ENCODE measurements around the gene IL1RAPL1. TPM values are rescaled to one million over a fixed set of nuclear protein-coding genes. Genes with fewer than 3 reads are reported as not detected.

Gene IL1RAPL1
- total RNA-seq, 5 donors from 2014 or later (not counting 1 experiment from before 2014, with no cell fraction given) = not detected

DNA sequence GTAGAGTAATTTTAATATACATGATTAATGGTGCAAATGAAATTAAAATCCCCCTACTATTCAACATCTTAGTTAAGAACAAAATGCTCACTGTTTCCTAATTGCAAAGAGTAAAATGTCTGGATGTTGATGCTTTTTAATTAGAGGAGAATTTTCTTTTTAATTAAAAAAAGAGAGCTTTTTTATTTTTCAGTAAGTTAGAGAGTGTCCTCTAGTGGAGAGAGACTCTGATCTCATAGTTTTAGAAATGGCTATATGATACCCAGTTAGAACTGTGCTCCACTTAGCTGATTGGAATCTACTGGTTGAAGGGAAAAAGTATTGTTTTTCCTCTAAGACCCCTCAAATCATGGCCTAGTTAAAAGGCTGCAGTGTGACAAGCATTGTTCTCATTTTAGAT lies 1316.1 kb downstream of the IL1RAPL1 start:
- POLR2A ChIA-PET = no interaction called here
- CTCF ChIA-PET = no interaction called here

GRCh38 chrX:29911673-29912072 lies 1324.4 kb downstream of the IL1RAPL1 start:
- H3K36me3 ChIP-seq (ENCODE audit: control insufficient read depth in 2 of 2, extremely low read depth in 1 of 2, insufficient read depth in 1 of 2, low read length in 1 of 2) = no peaks in the 10 kb centered on the region
- no peaks in the 10 kb centered on the region for H3K4me1 ChIP-seq (ENCODE audit: control insufficient read depth in 1 of 2, extremely low read depth in 1 of 2, insufficient read depth in 2 of 2, low read length in 2 of 2)
- Mint-ChIP-seq H3K27ac (no peak overlapping the region), H3K27me3 (no peaks in the 10 kb centered on the region), H3K36me3 (no peaks in the 10 kb centered on the region), H3K9me3 (peaks cover 0 to 4% (median 0%) of the 10 kb centered on the region in 3 donors), H3K4me3 (no peak overlapping the region), H3K4me1 (no peaks in the 10 kb centered on the region)
- ChIA-PET CTCF (no interaction called here), POLR2A (no interaction called here)
- H3K27ac ChIP-seq (ENCODE audit: low read length) = no peak overlapping the region
- no peak overlapping the region for H3K4me3 ChIP-seq (ENCODE audit: control insufficient read depth in 1 of 2, extremely low read depth in 1 of 2, low read length in 1 of 2)
- no peaks in the 10 kb centered on the region for H3K9me3 ChIP-seq
- no CpG with 5 or more reads among the region's 4 CpGs for WGBS (ENCODE audit: insufficient coverage)
- no peaks in the 10 kb centered on the region for H3K27me3 ChIP-seq (replicated peaks in 1 of 2; ENCODE audit: control insufficient read depth in 2 of 2, extremely low read depth in 1 of 2, insufficient read depth in 2 of 2, low read length in 1 of 2)
- ATAC-seq (replicated peaks in 1 of 4) = no peak
- DNase-seq = no peak

More for the DNA sequence above, 1316.1 kb downstream of the IL1RAPL1 start:
- no peaks in the 10 kb centered on the region for H3K4me1 Mint-ChIP-seq
- H3K27ac Mint-ChIP-seq = no peak overlapping the region
- no peak overlapping the region for H3K4me3 Mint-ChIP-seq
- H3K27ac ChIP-seq (ENCODE audit: low read length) = no peak overlapping the region
- peaks cover 0 to 8% of the 10 kb centered on the region in 2 donors for H3K27me3 Mint-ChIP-seq
- peaks cover 0 to 4% (median 2%) of the 10 kb centered on the region in 3 donors for H3K9me3 Mint-ChIP-seq
- no peak overlapping the region for H3K4me3 ChIP-seq (ENCODE audit: control insufficient read depth in 1 of 2, extremely low read depth in 1 of 2, low read length in 1 of 2)
- no peaks in the 10 kb centered on the region for H3K9me3 ChIP-seq
- DNase-seq (no peak), ATAC-seq (replicated peaks in 1 of 4) (no peak)
- H3K36me3 Mint-ChIP-seq = no peaks in the 10 kb centered on the region
- H3K27me3 ChIP-seq (replicated peaks in 1 of 2; ENCODE audit: control insufficient read depth in 2 of 2, extremely low read depth in 1 of 2, insufficient read depth in 2 of 2, low read length in 1 of 2) = no peaks in the 10 kb centered on the region
- no peaks in the 10 kb centered on the region for H3K36me3 ChIP-seq (ENCODE audit: control insufficient read depth in 2 of 2, extremely low read depth in 1 of 2, insufficient read depth in 1 of 2, low read length in 1 of 2)
- no peaks in the 10 kb centered on the region for H3K4me1 ChIP-seq (ENCODE audit: control insufficient read depth in 1 of 2, extremely low read depth in 1 of 2, insufficient read depth in 2 of 2, low read length in 2 of 2)

GRCh38 chrX:29913647-29914046 lies 1326.4 kb downstream of the IL1RAPL1 start:
- Histone ChIP-seq H3K9me3 (no peaks in the 10 kb centered on the region), H3K4me3 (ENCODE audit: control insufficient read depth in 1 of 2, extremely low read depth in 1 of 2, low read length in 1 of 2) (no peak overlapping the region), H3K27ac (ENCODE audit: low read length) (no peak overlapping the region), H3K4me1 (ENCODE audit: control insufficient read depth in 1 of 2, extremely low read depth in 1 of 2, insufficient read depth in 2 of 2, low read length in 2 of 2) (no peaks in the 10 kb centered on the region), H3K27me3 (replicated peaks in 1 of 2; ENCODE audit: control insufficient read depth in 2 of 2, extremely low read depth in 1 of 2, insufficient read depth in 2 of 2, low read length in 1 of 2) (no peaks in the 10 kb centered on the region), H3K36me3 (ENCODE audit: control insufficient read depth in 2 of 2, extremely low read depth in 1 of 2, insufficient read depth in 1 of 2, low read length in 1 of 2) (no peaks in the 10 kb centered on the region)
- 65% methylated on average over 4 of the region's 6 CpGs for WGBS (ENCODE audit: insufficient coverage)
- Mint-ChIP-seq H3K4me3 (no peak overlapping the region), H3K9me3 (peaks cover 0 to 4% (median 3%) of the 10 kb centered on the region in 3 donors), H3K27ac (no peak overlapping the region), H3K4me1 (no peaks in the 10 kb centered on the region), H3K27me3 (no peaks in the 10 kb centered on the region), H3K36me3 (no peaks in the 10 kb centered on the region)
- ATAC-seq (replicated peaks in 1 of 4) (no peak), DNase-seq (no peak)
- ChIA-PET POLR2A (no interaction called here), CTCF (no interaction called here)

GRCh38 chrX:29922607-29923006 lies 1335.4 kb downstream of the IL1RAPL1 start:
- Histone ChIP-seq H3K4me1 (ENCODE audit: control insufficient read depth in 1 of 2, extremely low read depth in 1 of 2, insufficient read depth in 2 of 2, low read length in 2 of 2) (no peaks in the 10 kb centered on the region), H3K27me3 (replicated peaks in 1 of 2; ENCODE audit: control insufficient read depth in 2 of 2, extremely low read depth in 1 of 2, insufficient read depth in 2 of 2, low read length in 1 of 2) (no peaks in the 10 kb centered on the region), H3K4me3 (ENCODE audit: control insufficient read depth in 1 of 2, extremely low read depth in 1 of 2, low read length in 1 of 2) (no peak overlapping the region), H3K9me3 (no peaks in the 10 kb centered on the region), H3K27ac (ENCODE audit: low read length) (no peak overlapping the region), H3K36me3 (ENCODE audit: control insufficient read depth in 2 of 2, extremely low read depth in 1 of 2, insufficient read depth in 1 of 2, low read length in 1 of 2) (no peaks in the 10 kb centered on the region)
- H3K4me3 Mint-ChIP-seq = no peak overlapping the region
- no peaks in the 10 kb centered on the region for H3K4me1 Mint-ChIP-seq
- no peaks in the 10 kb centered on the region for H3K27me3 Mint-ChIP-seq
- ChIA-PET POLR2A (no interaction called here), CTCF (no interaction called here)
- H3K9me3 Mint-ChIP-seq = no peaks in the 10 kb centered on the region
- DNase-seq = no peak
- WGBS (ENCODE audit: insufficient coverage) = no CpG with 5 or more reads among the region's 1 CpG
- no peak for ATAC-seq (replicated peaks in 1 of 4)
- H3K27ac Mint-ChIP-seq = no peak overlapping the region
- H3K36me3 Mint-ChIP-seq = no peaks in the 10 kb centered on the region

DNA sequence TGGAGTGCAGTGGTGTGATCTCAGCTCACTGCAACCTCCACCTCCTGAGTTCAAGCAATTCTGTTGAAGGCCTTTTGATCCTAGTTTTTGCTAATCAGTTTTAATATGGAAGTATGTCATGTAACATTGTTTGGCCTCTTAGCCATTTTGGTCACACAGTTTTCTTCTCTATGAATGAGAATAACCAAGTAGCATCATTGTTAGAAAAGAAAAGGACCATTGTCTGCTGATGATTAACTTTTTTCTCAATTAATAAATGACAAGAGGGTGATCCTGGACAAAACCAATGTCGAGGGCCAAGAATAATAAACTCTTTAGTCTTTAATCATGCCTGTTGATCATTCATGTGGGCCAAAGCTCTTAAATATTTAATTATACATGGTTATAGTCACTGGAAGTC lies 1338.8 kb downstream of the IL1RAPL1 start:
- Histone ChIP-seq H3K27me3 (replicated peaks in 1 of 2; ENCODE audit: control insufficient read depth in 2 of 2, extremely low read depth in 1 of 2, insufficient read depth in 2 of 2, low read length in 1 of 2) (no peaks in the 10 kb centered on the region), H3K27ac (ENCODE audit: low read length) (no peak overlapping the region), H3K4me3 (ENCODE audit: control insufficient read depth in 1 of 2, extremely low read depth in 1 of 2, low read length in 1 of 2) (no peak overlapping the region), H3K36me3 (ENCODE audit: control insufficient read depth in 2 of 2, extremely low read depth in 1 of 2, insufficient read depth in 1 of 2, low read length in 1 of 2) (no peaks in the 10 kb centered on the region), H3K4me1 (ENCODE audit: control insufficient read depth in 1 of 2, extremely low read depth in 1 of 2, insufficient read depth in 2 of 2, low read length in 2 of 2) (no peaks in the 10 kb centered on the region), H3K9me3 (no peaks in the 10 kb centered on the region)
- Mint-ChIP-seq H3K27ac (no peak overlapping the region), H3K4me1 (no peaks in the 10 kb centered on the region), H3K36me3 (no peaks in the 10 kb centered on the region), H3K4me3 (no peak overlapping the region), H3K27me3 (peaks cover 0 to 3% of the 10 kb centered on the region in 2 donors), H3K9me3 (no peaks in the 10 kb centered on the region)
- ChIA-PET CTCF (no interaction called here), POLR2A (no interaction called here)
- WGBS (ENCODE audit: insufficient coverage) = no CpG with 5 or more reads among the region's 1 CpG
- no peak for ATAC-seq (replicated peaks in 1 of 4)
- DNase-seq = no peak

DNA sequence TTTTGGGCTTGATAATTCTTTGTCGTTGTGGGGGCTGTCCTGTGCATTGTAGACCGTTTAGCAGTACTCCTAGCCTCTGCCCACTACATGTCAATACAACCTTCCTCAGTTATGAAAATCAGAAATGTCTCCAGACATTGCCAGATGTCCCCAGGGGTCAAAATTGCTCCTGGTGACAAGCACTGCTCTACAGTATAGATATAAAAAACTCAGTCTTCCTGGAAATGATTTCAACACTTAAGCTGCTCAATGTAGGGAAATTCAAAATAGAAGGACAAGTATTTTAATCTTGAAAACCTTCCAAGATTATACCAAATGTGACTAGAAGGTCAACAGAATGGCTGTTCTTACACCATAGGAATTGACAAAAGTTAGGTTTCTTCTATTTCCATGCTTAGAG lies 1339.4 kb downstream of the IL1RAPL1 start:
- Mint-ChIP-seq H3K36me3 (no peaks in the 10 kb centered on the region), H3K27ac (no peak overlapping the region), H3K27me3 (peaks cover 0 to 3% of the 10 kb centered on the region in 2 donors), H3K4me1 (no peaks in the 10 kb centered on the region), H3K4me3 (no peak overlapping the region), H3K9me3 (no peaks in the 10 kb centered on the region)
- no peak overlapping the region for H3K27ac ChIP-seq (ENCODE audit: low read length)
- no peaks in the 10 kb centered on the region for H3K4me1 ChIP-seq (ENCODE audit: control insufficient read depth in 1 of 2, extremely low read depth in 1 of 2, insufficient read depth in 2 of 2, low read length in 2 of 2)
- DNase-seq (no peak), ATAC-seq (replicated peaks in 1 of 4) (no peak)
- no peak overlapping the region for H3K4me3 ChIP-seq (ENCODE audit: control insufficient read depth in 1 of 2, extremely low read depth in 1 of 2, low read length in 1 of 2)
- ChIA-PET CTCF (no interaction called here), POLR2A (no interaction called here)
- no CpG with 5 or more reads among the region's 2 CpGs for WGBS (ENCODE audit: insufficient coverage)
- no peaks in the 10 kb centered on the region for H3K36me3 ChIP-seq (ENCODE audit: control insufficient read depth in 2 of 2, extremely low read depth in 1 of 2, insufficient read depth in 1 of 2, low read length in 1 of 2)
- no peaks in the 10 kb centered on the region for H3K27me3 ChIP-seq (replicated peaks in 1 of 2; ENCODE audit: control insufficient read depth in 2 of 2, extremely low read depth in 1 of 2, insufficient read depth in 2 of 2, low read length in 1 of 2)
- no peaks in the 10 kb centered on the region for H3K9me3 ChIP-seq

DNA sequence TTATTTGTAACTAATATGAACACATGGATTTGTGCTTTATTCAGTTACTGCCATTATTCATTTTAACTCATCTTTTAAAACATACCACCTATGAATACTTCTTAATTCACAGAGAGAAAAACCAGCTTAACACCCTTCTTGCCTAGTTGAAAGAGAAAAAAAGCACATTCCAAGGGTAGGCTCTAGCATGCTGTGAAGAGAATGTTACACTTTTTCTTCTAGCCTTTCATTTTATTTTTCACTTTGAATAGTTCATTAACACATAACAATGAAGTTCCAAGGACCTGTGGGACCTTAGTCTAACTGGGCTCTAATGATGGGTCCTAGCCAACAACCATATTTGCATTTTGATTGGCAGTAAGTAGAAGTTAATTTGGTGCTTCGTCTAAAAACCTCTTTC lies 1348.2 kb downstream of the IL1RAPL1 start:
- Histone ChIP-seq H3K4me3 (ENCODE audit: control insufficient read depth in 1 of 2, extremely low read depth in 1 of 2, low read length in 1 of 2) (no peak overlapping the region), H3K4me1 (ENCODE audit: control insufficient read depth in 1 of 2, extremely low read depth in 1 of 2, insufficient read depth in 2 of 2, low read length in 2 of 2) (no peaks in the 10 kb centered on the region), H3K27me3 (replicated peaks in 1 of 2; ENCODE audit: control insufficient read depth in 2 of 2, extremely low read depth in 1 of 2, insufficient read depth in 2 of 2, low read length in 1 of 2) (no peaks in the 10 kb centered on the region), H3K9me3 (no peaks in the 10 kb centered on the region), H3K27ac (ENCODE audit: low read length) (no peak overlapping the region), H3K36me3 (ENCODE audit: control insufficient read depth in 2 of 2, extremely low read depth in 1 of 2, insufficient read depth in 1 of 2, low read length in 1 of 2) (no peaks in the 10 kb centered on the region)
- WGBS (ENCODE audit: insufficient coverage) = no CpG with 5 or more reads among the region's 1 CpG
- no peaks in the 10 kb centered on the region for H3K9me3 Mint-ChIP-seq
- no peak for DNase-seq
- no peak overlapping the region for H3K4me3 Mint-ChIP-seq
- ChIA-PET CTCF (no interaction called here), POLR2A (no interaction called here)
- no peaks in the 10 kb centered on the region for H3K4me1 Mint-ChIP-seq
- H3K36me3 Mint-ChIP-seq = no peaks in the 10 kb centered on the region
- H3K27ac Mint-ChIP-seq = no peak overlapping the region
- ATAC-seq (replicated peaks in 1 of 4) = no peak
- no peaks in the 10 kb centered on the region for H3K27me3 Mint-ChIP-seq

Data from T-cell (primary cell).